B cell (primary cell): ENCODE results near the gene ELMO3. TPM values are rescaled to one million over a fixed set of nuclear protein-coding genes. Genes with fewer than 3 reads are reported as not detected.

ENCODE experiments used
- ATAC-seq: fragments of 200-7000 bp; cut with Tn5 transposase; one replicate; pipeline ENCODE4 v1.10.0; 2021; ENCODE audit warnings: low read depth, mild to moderate bottlenecking, moderate number of reproducible peaks, moderate library complexity
- CTCF ChIA-PET: fragments of 350-600 bp; sonication (Branson Sonifier 250); formaldehyde crosslinking; loops from one replicate; lab custom pipeline; 2021; ENCODE audit warnings: antibody characterized with exemption, inconsistent platforms; lab: Charles Lee
- POLR2A ChIA-PET: fragments of 350-600 bp; sonication (Branson Sonifier 250); formaldehyde crosslinking; loops from one replicate; lab custom pipeline; 2021; ENCODE audit warnings: antibody characterized with exemption; lab: Charles Lee
- DNase-seq: peaks from one replicate; pipeline ENCODE4 v3.0.0; 2013
- H2AFZ ChIP-seq: 2 replicates; pipeline ENCODE4 v1.6.1; 2012; ENCODE audit warnings: mild to moderate bottlenecking, low read depth, low read length; ENCODE audit not compliant: insufficient read depth, poor library complexity, severe bottlenecking
- H3K27ac ChIP-seq, 2 donors: 1 replicate in 1 of 2; 2 replicates in 1 of 2; pipeline ENCODE4 v1.5.1; 2012 to 2013; ENCODE audit warnings: low read length in 2 of 2, mild to moderate bottlenecking in 2 of 2, moderate library complexity in 1 of 2
- H3K27me3 ChIP-seq, 4 experiments: fragments of 200-600 bp in 1 of 4; sonication (generic) in 1 of 4; replicated peaks in 1 of 4; 1 replicate in 2 of 4; 2 replicates in 2 of 4; pipeline versions ENCODE4 v1.6.1 to v1.7.0; 2013 to 2016; ENCODE audit warnings: low read length in 3 of 4, mild to moderate bottlenecking in 2 of 4, mixed read lengths in 1 of 4, moderate library complexity in 1 of 4; ENCODE audit not compliant: insufficient read depth in 4 of 4, control insufficient read depth in 3 of 4; ENCODE audit errors: control extremely low read depth in 1 of 4
- H3K36me3 ChIP-seq, 2 experiments: replicated peaks in 1 of 2; 1 replicate in 1 of 2; 2 replicates in 1 of 2; pipeline versions ENCODE4 v1.6.1 to v1.7.1; 2013; ENCODE audit warnings: low read length in 1 of 2; ENCODE audit not compliant: insufficient read depth in 2 of 2, control insufficient read depth in 1 of 2; ENCODE audit errors: control extremely low read depth in 1 of 2, extremely low read depth in 1 of 2
- H3K4me1 ChIP-seq, 2 donors: fragments of 200-600 bp in 1 of 2; sonication (generic) in 1 of 2; 1 replicate in 1 of 2; 2 replicates in 1 of 2; pipeline versions ENCODE4 v1.5.1 to v1.6.1; 2013 to 2017; ENCODE audit warnings: low read length in 2 of 2; ENCODE audit not compliant: control insufficient read depth in 2 of 2, insufficient read depth in 2 of 2
- H3K4me2 ChIP-seq: replicated peaks from 2 replicates; pipeline ENCODE3; 2012; ENCODE audit warnings: mild to moderate bottlenecking, low read depth, low read length; ENCODE audit not compliant: poor library complexity, severe bottlenecking
- H3K4me3 ChIP-seq, 5 experiments: fragments of 200-600 bp in 1 of 5; sonication (generic) in 1 of 5; 1 replicate in 3 of 5; 2 replicates in 2 of 5; pipeline versions ENCODE4 v1.5.1 to v1.7.0; 2011 to 2016; ENCODE audit warnings: low read length in 4 of 5, mild to moderate bottlenecking in 4 of 5, low read depth in 2 of 5, control low read depth in 1 of 5, moderate library complexity in 1 of 5; ENCODE audit not compliant: insufficient read depth in 1 of 5; ENCODE audit errors: control extremely low read depth in 1 of 5, extremely low read depth in 1 of 5
- H3K79me2 ChIP-seq: fragments of 200-600 bp; sonication (generic); one replicate; pipeline ENCODE4 v1.6.0; 2016; ENCODE audit warnings: low read length; ENCODE audit not compliant: control insufficient read depth, insufficient read depth
- H3K9ac ChIP-seq: fragments of 200-600 bp; sonication (generic); 2 replicates; pipeline ENCODE4 v1.6.1; 2017; ENCODE audit warnings: mild to moderate bottlenecking, low read length, moderate library complexity
- H3K9me3 ChIP-seq, 3 donors: one replicate each; pipeline versions ENCODE4 v1.6.1 to v1.7.1; 2013; ENCODE audit warnings: low read length in 2 of 3; ENCODE audit not compliant: control insufficient read depth in 2 of 3, insufficient read depth in 1 of 3; ENCODE audit errors: control extremely low read depth in 1 of 3
- H4K20me1 ChIP-seq: 2 replicates; pipeline ENCODE4 v1.6.0; 2012; ENCODE audit warnings: mild to moderate bottlenecking, low read length; ENCODE audit not compliant: insufficient read depth, control insufficient read depth, poor library complexity, severe bottlenecking
- H3K27ac Mint-ChIP-seq: one replicate; pipeline ENCODE4 v1.8.0; 2021; ENCODE audit warnings: mixed read lengths
- H3K27me3 Mint-ChIP-seq: one replicate; pipeline ENCODE4 v1.8.0; 2021; ENCODE audit warnings: mixed read lengths
- H3K4me1 Mint-ChIP-seq: one replicate; pipeline ENCODE4 v1.8.0; 2021; ENCODE audit warnings: mixed read lengths
- H3K4me3 Mint-ChIP-seq: one replicate; pipeline ENCODE4 v1.8.0; 2021; ENCODE audit warnings: mixed read lengths
- H3K9me3 Mint-ChIP-seq: one replicate; pipeline ENCODE4 v1.8.0; 2022; ENCODE audit warnings: mixed read lengths; ENCODE audit not compliant: insufficient read depth
- EZH2 ChIP-seq: IDR thresholded peaks from 2 replicates; pipeline ENCODE4 v1.6.1; 2012; ENCODE audit warnings: borderline replicate concordance, low read depth, mild to moderate bottlenecking, moderate library complexity, low read length; ENCODE audit not compliant: insufficient read depth, poor library complexity, severe bottlenecking
- WGBS: methylation state at CpG from one replicate; pipeline ENCODE4 v1.1.5; 2013; ENCODE audit warnings: missing lambda C conversion rate; ENCODE audit not compliant: insufficient coverage; 5-methylcytosine and 5-hydroxymethylcytosine counted together
- intact Hi-C: fragments of 100-400 bp; cut with micrococcal nuclease; formaldehyde crosslinking; loops from one replicate; pipeline ENCODE4 v1.10.0; 2022
- polyA plus RNA-seq: library from polyadenylated mRNA; depleted of rRNA; stranded (reverse); fragments of >200 nt; gene quantifications from 2 replicates; pipeline ENCODE4 v1.2.3, GENCODE V29; 2012
- total RNA-seq, 2 donors: library from RNA; stranded (reverse); fragments of 120-200 nt in 1 of 2; gene quantifications; 1 replicate in 1 of 2; 2 replicates in 1 of 2; pipeline versions ENCODE4 v1.2.3 to v1.2.4, GENCODE V29; 2013 to 2022
- TF ChIP-seq, protein P1 (sequence below): fragments of 200-600 bp; IDR thresholded peaks from one replicate; pipeline ENCODE4 v1.8.0; 2022; ENCODE audit warnings: antibody characterized with exemption, mild to moderate bottlenecking

ELMO3 gene
- total and polyA plus RNA-seq, 2 donors (not counting 1 experiment from before 2014, with no cell fraction given): 9.1 to 9.6 TPM

DNA sequence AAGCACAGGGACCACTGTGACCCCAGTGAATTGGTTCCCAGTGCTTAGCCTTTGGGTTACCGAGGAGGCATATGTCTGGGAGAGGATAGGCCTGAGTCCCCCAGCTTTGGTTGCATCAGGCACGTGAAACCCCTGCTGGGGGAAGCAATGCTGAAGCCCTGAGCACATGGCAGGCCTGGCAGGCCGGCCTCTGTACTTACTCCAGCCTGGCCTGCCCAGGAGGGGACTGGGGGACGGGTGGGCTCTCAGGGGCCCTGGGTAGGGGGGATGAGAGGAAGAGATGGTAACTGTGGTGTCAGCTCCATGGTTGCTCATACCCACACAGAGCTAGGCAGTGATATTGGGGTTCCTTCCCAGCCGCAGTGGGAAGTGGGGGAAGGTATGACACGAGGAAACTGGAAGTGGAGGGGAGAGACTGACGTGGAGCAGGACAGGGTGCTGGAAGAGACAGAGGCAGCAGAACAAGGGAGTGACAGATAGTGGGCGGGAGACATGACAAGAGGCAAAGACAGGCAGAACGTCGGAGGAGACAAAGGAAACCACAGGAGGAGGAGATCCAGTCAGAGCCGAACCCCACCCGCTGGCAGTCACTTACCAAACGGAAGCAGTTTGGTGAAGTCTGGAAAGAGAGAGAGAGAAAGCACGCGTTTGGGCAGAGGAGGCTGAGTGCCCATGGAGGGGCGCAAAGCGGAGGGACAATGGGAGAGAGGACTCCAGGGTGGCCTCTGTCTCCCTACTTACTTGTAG, 37.1 kb downstream of the ELMO3 start:
- H3K27me3 ChIP-seq: no peaks in the 10 kb centered on the region
- no peaks in the 10 kb centered on the region for H4K20me1 ChIP-seq
- peaks cover 4% of the 10 kb centered on the region for H3K79me2 ChIP-seq
- no peaks in the 10 kb centered on the region for H3K9me3 ChIP-seq
- H3K27ac ChIP-seq: no peak overlapping the region
- peaks cover 0 to 48% of the 10 kb centered on the region in 2 experiments for H3K36me3 ChIP-seq
- intact Hi-C loops: no loop called here
- 92% methylated on average over 17 of the region's 17 CpGs for WGBS
- H3K4me3 Mint-ChIP-seq: no peak overlapping the region
- no peaks in the 10 kb centered on the region for H3K4me1 Mint-ChIP-seq
- no peaks in the 10 kb centered on the region for H3K9me3 Mint-ChIP-seq
- DNase-seq (no peak), ATAC-seq (no peak)
- ChIA-PET POLR2A (no interaction called here), CTCF (no interaction called here)
- no peak overlapping the region for H2AFZ ChIP-seq
- peak overlapping the region; percentile 1 for H3K27ac Mint-ChIP-seq
- H3K4me3 ChIP-seq: no peak overlapping the region
- no peak for TF ChIP-seq EZH2
- TF ChIP-seq, protein P1, sequence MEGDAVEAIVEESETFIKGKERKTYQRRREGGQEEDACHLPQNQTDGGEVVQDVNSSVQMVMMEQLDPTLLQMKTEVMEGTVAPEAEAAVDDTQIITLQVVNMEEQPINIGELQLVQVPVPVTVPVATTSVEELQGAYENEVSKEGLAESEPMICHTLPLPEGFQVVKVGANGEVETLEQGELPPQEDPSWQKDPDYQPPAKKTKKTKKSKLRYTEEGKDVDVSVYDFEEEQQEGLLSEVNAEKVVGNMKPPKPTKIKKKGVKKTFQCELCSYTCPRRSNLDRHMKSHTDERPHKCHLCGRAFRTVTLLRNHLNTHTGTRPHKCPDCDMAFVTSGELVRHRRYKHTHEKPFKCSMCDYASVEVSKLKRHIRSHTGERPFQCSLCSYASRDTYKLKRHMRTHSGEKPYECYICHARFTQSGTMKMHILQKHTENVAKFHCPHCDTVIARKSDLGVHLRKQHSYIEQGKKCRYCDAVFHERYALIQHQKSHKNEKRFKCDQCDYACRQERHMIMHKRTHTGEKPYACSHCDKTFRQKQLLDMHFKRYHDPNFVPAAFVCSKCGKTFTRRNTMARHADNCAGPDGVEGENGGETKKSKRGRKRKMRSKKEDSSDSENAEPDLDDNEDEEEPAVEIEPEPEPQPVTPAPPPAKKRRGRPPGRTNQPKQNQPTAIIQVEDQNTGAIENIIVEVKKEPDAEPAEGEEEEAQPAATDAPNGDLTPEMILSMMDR: no peak
- no peak overlapping the region for H3K9ac ChIP-seq
- H3K4me1 ChIP-seq: no peaks in the 10 kb centered on the region
- no peaks in the 10 kb centered on the region for H3K27me3 Mint-ChIP-seq
- H3K4me2 ChIP-seq: no peak overlapping the region

DNA sequence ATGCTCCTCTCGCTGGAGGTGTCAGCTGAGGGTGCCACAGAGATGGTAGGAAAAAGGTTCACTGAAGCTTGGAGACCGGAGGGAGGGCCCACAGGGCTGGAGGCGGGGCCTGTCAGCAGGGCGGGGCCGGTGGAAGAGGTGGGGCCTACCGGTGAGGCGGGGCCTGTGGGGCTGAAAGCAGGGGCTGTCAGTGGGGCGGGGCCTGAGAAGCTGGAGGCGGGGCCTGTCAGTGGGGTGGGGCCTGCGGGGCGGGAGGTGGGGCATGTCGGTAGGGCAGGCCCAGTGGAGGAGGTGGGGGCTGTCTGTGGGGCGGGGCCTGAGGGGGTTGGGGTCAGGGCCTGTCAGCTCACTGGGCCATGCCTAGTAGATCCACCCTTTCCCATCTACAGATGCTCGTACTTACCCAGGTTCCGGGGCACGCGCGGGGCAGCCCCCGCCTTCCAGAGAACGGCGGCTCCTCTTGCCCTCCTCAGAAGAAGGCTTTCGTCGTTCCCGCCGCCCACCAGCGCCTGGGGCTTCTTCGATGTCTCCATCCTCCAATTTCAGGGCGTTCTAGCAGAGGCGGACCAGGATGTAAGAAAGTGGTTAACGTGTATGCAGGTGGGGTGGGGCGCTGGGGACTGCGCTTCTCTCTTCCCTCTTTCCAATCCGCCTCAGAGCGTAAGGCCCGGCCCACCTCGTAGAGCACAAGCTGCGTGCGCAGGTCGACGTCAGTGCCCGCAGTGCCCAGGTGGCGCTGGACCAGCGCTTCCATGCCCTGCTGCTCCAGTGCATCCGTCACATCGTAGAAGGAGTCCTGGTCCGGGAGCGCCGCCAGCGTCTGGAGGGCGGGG, 37.8 kb downstream of the ELMO3 start:
- WGBS: 94% methylated on average over 36 of the region's 50 CpGs
- H3K9me3 ChIP-seq: no peaks in the 10 kb centered on the region
- Mint-ChIP-seq H3K4me1 (no peaks in the 10 kb centered on the region), H3K27ac (no peak overlapping the region), H3K27me3 (no peaks in the 10 kb centered on the region), H3K4me3 (no peak overlapping the region), H3K9me3 (no peaks in the 10 kb centered on the region)
- peaks cover 10% of the 10 kb centered on the region for H3K79me2 ChIP-seq
- intact Hi-C loops: no loop called here
- H4K20me1 ChIP-seq: no peaks in the 10 kb centered on the region
- H3K27me3 ChIP-seq: no peaks in the 10 kb centered on the region
- ChIA-PET POLR2A (no interaction called here), CTCF (no interaction called here)
- peaks cover 0 to 43% of the 10 kb centered on the region in 2 experiments for H3K36me3 ChIP-seq
- H3K4me3 ChIP-seq: no peak overlapping the region
- ATAC-seq (peak; percentile 75), DNase-seq (peak; percentile 63)
- TF ChIP-seq EZH2: no peak
- TF ChIP-seq, protein P1: no peak
- no peak overlapping the region for H3K4me2 ChIP-seq
- no peak overlapping the region for H3K9ac ChIP-seq
- H3K4me1 ChIP-seq: no peaks in the 10 kb centered on the region
- no peak overlapping the region for H3K27ac ChIP-seq
- H2AFZ ChIP-seq: no peak overlapping the region
